A549 (cell line): ENCODE data around the gene SMO. TPM values are rescaled to one million over a fixed set of nuclear protein-coding genes. Genes with fewer than 3 reads are reported as not detected.

Source experiments
- ATAC-seq, 2 experiments: fragments of 200-7000 bp in 1 of 2; fragments of >200 bp in 1 of 2; cut with Nextera tagmentation in 1 of 2; cut with Tn5 transposase in 1 of 2; 3 replicates each; pipeline versions ENCODE4 v1.8.0 to v1.9.1; 2018 to 2020; ENCODE audit warnings: mild to moderate bottlenecking in 1 of 2, moderate library complexity in 1 of 2
- CTCF ChIA-PET: fragments of 300-600 bp; sonication (Branson Sonifier 250); formaldehyde crosslinking; extraction: SDS; loops from one replicate; lab custom pipeline; 2021; ENCODE audit warnings: antibody characterized with exemption, inconsistent platforms; lab: Yijun Ruan, JAX
- POLR2A ChIA-PET: fragments of 350-600 bp; formaldehyde crosslinking; extraction: SDS; loops from one replicate; lab custom pipeline; 2021; ENCODE audit warnings: antibody characterized with exemption, inconsistent platforms; lab: Yijun Ruan, JAX
- DNase-seq, 2 experiments: peaks; one replicate each; pipeline versions ENCODE4 v3.0.0 to v3.0.0-alpha.2; 2011 to 2016; ENCODE audit warnings: low read depth in 1 of 2, low spot score in 1 of 2
- FAIRE-seq: peaks from 2 replicates; lab custom pipeline; 2011; peaks lifted over from hg19 to GRCh38; lab: Jason Lieb, UNC
- H3K27ac ChIP-seq, 2 experiments: fragments of >200 bp; sonication (Bioruptor Twin); formaldehyde crosslinking; 3 replicates each; pipeline ENCODE4 v1.5.1; 2016 to 2017
- H3K4me1 ChIP-seq: fragments of >200 bp; sonication (Bioruptor Twin); formaldehyde crosslinking; 3 replicates; pipeline ENCODE4 v1.6.1; 2016
- H3K4me2 ChIP-seq: fragments of >200 bp; sonication (Bioruptor Twin); formaldehyde crosslinking; 3 replicates; pipeline ENCODE4 v1.6.1; 2016
- H3K4me3 ChIP-seq: fragments of >200 bp; sonication (Bioruptor Twin); formaldehyde crosslinking; 3 replicates; pipeline ENCODE4 v1.5.1; 2016
- H3K9me3 ChIP-seq: fragments of >200 bp; sonication (Bioruptor Twin); formaldehyde crosslinking; 3 replicates; pipeline ENCODE4 v1.6.1; 2016
- ATOH8 ChIP-seq: fragments of 250-450 bp; sonication (Bioruptor Pico); IDR thresholded peaks from 2 replicates; pipeline ENCODE4 v1.5.0; 2020; ENCODE audit warnings: low read depth, mild to moderate bottlenecking, moderate library complexity
- BCL3 ChIP-seq: fragments of >200 bp; sonication (Bioruptor Twin); formaldehyde crosslinking; IDR thresholded peaks from 3 replicates; pipeline ENCODE4 v1.6.1; 2016
- BHLHE40 ChIP-seq: IDR thresholded peaks from 2 replicates; pipeline ENCODE4 v1.6.1; 2012; ENCODE audit warnings: low read depth, low read length, inconsistent platforms
- E2F6 ChIP-seq: IDR thresholded peaks from 2 replicates; pipeline ENCODE4 v1.6.1; 2012; ENCODE audit warnings: low read depth, borderline replicate concordance
- EHF ChIP-seq: fragments of 250-450 bp; sonication (Bioruptor Pico); IDR thresholded peaks from 2 replicates; pipeline ENCODE4 v1.5.0; 2020; ENCODE audit warnings: mild to moderate bottlenecking
- EHMT2 ChIP-seq: fragments of 200-600 bp; sonication (generic); IDR thresholded peaks from 2 replicates; pipeline ENCODE4 v1.6.1; 2016; ENCODE audit warnings: antibody characterized with exemption, low read depth, mild to moderate bottlenecking, moderate library complexity
- GATA3 ChIP-seq: IDR thresholded peaks from 2 replicates; pipeline ENCODE4 v1.6.1; 2012; ENCODE audit warnings: borderline replicate concordance
- HDAC2 ChIP-seq: fragments of 200-600 bp; sonication (generic); IDR thresholded peaks from 2 replicates; pipeline ENCODE4 v1.6.1; 2016
- HEYL ChIP-seq: fragments of 250-450 bp; sonication (Bioruptor Pico); IDR thresholded peaks from 2 replicates; pipeline ENCODE4 v1.8.0; 2021; ENCODE audit warnings: mild to moderate bottlenecking, moderate library complexity
- HOXA7 ChIP-seq: fragments of 250-450 bp; sonication (Bioruptor Pico); IDR thresholded peaks from 2 replicates; pipeline ENCODE4 v1.5.0; 2020; ENCODE audit warnings: mild to moderate bottlenecking, moderate library complexity
- HOXB13 ChIP-seq: fragments of 250-450 bp; sonication (Bioruptor Pico); IDR thresholded peaks from 2 replicates; pipeline ENCODE4 v1.5.0; 2020; ENCODE audit warnings: low read depth, mild to moderate bottlenecking, moderate library complexity
- MAFK ChIP-seq: fragments of 450-650 bp; IDR thresholded peaks from 2 replicates; pipeline ENCODE4 v1.6.1; 2014; ENCODE audit not compliant: partially characterized antibody
- MAX ChIP-seq: IDR thresholded peaks from 2 replicates; pipeline ENCODE4 v1.6.1; 2012
- NFE2L2 ChIP-seq: fragments of 150-350 bp; conservative IDR thresholded peaks from 2 replicates; pipeline ENCODE4 v1.6.1; 2014; ENCODE audit warnings: low read length
- POLR2AphosphoS2 ChIP-seq: conservative IDR thresholded peaks from 2 replicates; pipeline ENCODE4 v1.6.1; 2012; ENCODE audit warnings: low read length, improper control_type of control experiment, inconsistent platforms
- REST ChIP-seq: fragments of 200-600 bp; sonication (generic); IDR thresholded peaks from 2 replicates; pipeline ENCODE4 v1.6.1; 2016; ENCODE audit warnings: antibody characterized with exemption, mild to moderate bottlenecking, moderate library complexity
- RNF2 ChIP-seq: fragments of 200-600 bp; sonication (generic); IDR thresholded peaks from 2 replicates; pipeline ENCODE4 v1.6.1; 2016; ENCODE audit warnings: low read depth, mild to moderate bottlenecking, antibody characterized with exemption, moderate library complexity, borderline replicate concordance
- ZNF302 ChIP-seq: fragments of 250-450 bp; sonication (Bioruptor Pico); IDR thresholded peaks from 2 replicates; pipeline ENCODE4 v1.9.0; 2021; ENCODE audit warnings: inconsistent platforms, mild to moderate bottlenecking, moderate library complexity
- WGBS: methylation state at CpG from one replicate; pipeline ENCODE4 v1.1.6; 2017; ENCODE audit errors: missing lambda C conversion rate; 5-methylcytosine and 5-hydroxymethylcytosine counted together
- polyA plus RNA-seq, 4 experiments: library from polyadenylated mRNA; depleted of rRNA in 3 of 4; stranded (reverse); fragments of >200 nt; fragmentation: RNase III in 1 of 4; extraction: RNeasy Plus Mini Kit Qiagen cat#74134 plus additional on column Dnase treatment in 1 of 4; gene quantifications; 2 replicates in 3 of 4; 3 replicates in 1 of 4; pipeline ENCODE4 v1.2.3, GENCODE V29; 2011 to 2017

The SMO gene
- polyA plus RNA-seq, 2 of the 4 experiments (the other 2 are of a cell fraction), result 11.8 to 18.3 TPM

- TF ChIP-seq HOXB13 (CRISPR knock-in tag) (no peak), E2F6 (no peak), MAFK (no peak), HEYL (no peak), BHLHE40 (no peak), POLR2AphosphoS2 (no peak), HDAC2 (no peak), NFE2L2 (no peak), RNF2 (no peak), ATOH8 (CRISPR knock-in tag) (no peak), BCL3 (no peak)
- Histone ChIP-seq H3K27ac (no peak overlapping the region), H3K4me1 (peaks cover 4% of the 10 kb centered on the region; the same call in 2 of the 3 replicates), H3K9me3 (no peaks in the 10 kb centered on the region), H3K4me2 (no peak overlapping the region), H3K4me3 (no peak overlapping the region)
- FAIRE-seq, result no peak
- ChIA-PET POLR2A (no interaction called here), CTCF (interaction anchor here (1.0 to 2.0 kb wide), 2 partner anchors 14 to 69 kb away, joined by 3 to 9 read pairs; no protein-coding TSS in a partner anchor)
- no peak for ATAC-seq
- 71% methylated on average over 8 of the region's 8 CpGs for WGBS
- no peak for DNase-seq
Observed at GRCh38 chr7:129149511-129149910, 38.9 kb upstream of the SMO start.

- no peak for TF ChIP-seq HOXA7 (CRISPR knock-in tag)
- TF ChIP-seq EHF (CRISPR knock-in tag), result no peak
- TF ChIP-seq MAX, result no peak
- no peak for TF ChIP-seq REST
- TF ChIP-seq ZNF302 (CRISPR knock-in tag), result no peak
- TF ChIP-seq EHMT2, result no peak
- no peak for TF ChIP-seq GATA3
- Histone ChIP-seq H3K4me2 (no peak overlapping the region), H3K4me3 (no peak overlapping the region), H3K27ac (no peak overlapping the region), H3K9me3 (no peaks in the 10 kb centered on the region), H3K4me1 (peaks cover under 1% of the 10 kb centered on the region; the same call in 1 of the 3 replicates)
- no peak for FAIRE-seq
- no peak for ATAC-seq
- ChIA-PET CTCF (interaction anchor here (0.6 to 2.0 kb wide), 3 partner anchors 13 to 540 kb away, joined by 3 to 9 read pairs (median 3); no protein-coding TSS in a partner anchor), POLR2A (no interaction called here)
- WGBS, result 80% methylated on average over 6 of the region's 8 CpGs
- DNase-seq, result no peak
Observed at GRCh38 chr7:129150199-129150996, 38.0 kb upstream of the SMO start.
